Measurements from ENCODE around the gene MUC15. TPM values are rescaled to one million over a fixed set of nuclear protein-coding genes. Genes with fewer than 3 reads are reported as not detected.
"Not testable (repeated sequence)": the region's sequence is repeated elsewhere in the genome, so short reads cannot be mapped to it uniquely, and the experiment has no call there.

Gene MUC15
- total RNA-seq, 2 experiments from 2014 or later, result not detected

DNA sequence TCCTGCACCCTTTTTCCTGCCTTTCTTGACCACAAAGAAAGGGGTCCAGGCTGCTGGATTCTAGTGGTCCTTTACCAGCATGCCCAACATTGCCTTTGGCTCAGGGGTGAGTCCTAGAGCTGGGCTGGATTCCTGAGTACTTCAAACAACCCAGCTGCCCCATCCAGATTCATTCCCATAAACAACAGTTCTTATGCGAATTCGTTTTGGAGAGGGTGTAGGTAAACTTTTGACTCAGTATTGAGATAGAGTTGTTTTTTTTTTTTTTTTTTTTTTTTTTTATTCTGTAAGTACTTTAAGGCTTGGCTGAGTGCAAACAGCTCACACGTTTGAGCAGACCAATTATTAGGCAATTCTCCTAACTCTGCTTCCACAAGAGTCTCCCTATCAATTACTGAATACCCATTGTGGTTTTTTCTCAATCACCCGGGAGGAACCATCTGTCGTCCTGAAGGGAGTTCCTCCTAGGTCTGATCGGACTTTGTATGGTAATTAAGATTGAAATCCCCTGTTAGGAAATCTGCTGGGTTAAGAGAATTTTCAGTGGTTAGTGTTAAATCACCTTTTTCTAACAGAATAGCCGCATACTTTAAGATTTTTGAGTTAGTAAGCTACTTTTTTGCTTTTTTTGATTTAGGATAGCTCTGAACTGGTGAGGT is 23.3 kb upstream of the MUC15 start:
- H3K9me3 Mint-ChIP-seq, result peaks cover 20% of the 10 kb centered on the region
- H3K36me3 Mint-ChIP-seq; H3K4me3 Mint-ChIP-seq; POLR2A ChIA-PET; DNase-seq; intact Hi-C loops (cut with micrococcal nuclease); H3K4me1 Mint-ChIP-seq (ENCODE audit: low read depth); CTCF ChIA-PET; H3K27me3 Mint-ChIP-seq; H3K27ac Mint-ChIP-seq: not testable (repeated sequence)

GRCh38 chr11:26593691-26594090 is 21.6 kb upstream of the MUC15 start:
- Mint-ChIP-seq H3K4me3 (no peak overlapping the region), H3K9me3 (peaks cover 23% of the 10 kb centered on the region), H3K36me3 (no peaks in the 10 kb centered on the region), H3K27ac (no peak overlapping the region), H3K27me3 (no peaks in the 10 kb centered on the region), H3K4me1 (ENCODE audit: low read depth) (no peaks in the 10 kb centered on the region)
- CTCF ChIA-PET, result no interaction called here
- intact Hi-C loops (cut with micrococcal nuclease), result no loop called here
- DNase-seq, result no peak
- POLR2A ChIA-PET, result no interaction called here

GRCh38 chr11:26587073-26587472 is 15.0 kb upstream of the MUC15 start:
- CTCF ChIA-PET, result no interaction called here
- Mint-ChIP-seq H3K4me3 (no peak overlapping the region), H3K4me1 (ENCODE audit: low read depth) (no peaks in the 10 kb centered on the region), H3K27me3 (no peaks in the 10 kb centered on the region), H3K36me3 (no peaks in the 10 kb centered on the region), H3K27ac (no peak overlapping the region), H3K9me3 (peaks cover 17% of the 10 kb centered on the region)
- no peak for DNase-seq
- POLR2A ChIA-PET, result no interaction called here
- intact Hi-C loops (cut with micrococcal nuclease), result no loop called here

- CTCF ChIA-PET, result no interaction called here
- intact Hi-C loops (cut with micrococcal nuclease), result no loop called here
Measured at GRCh38 chr11:26584818-26585217, 12.8 kb upstream of the MUC15 start.

GRCh38 chr11:26583550-26583949 is 11.5 kb upstream of the MUC15 start:
- intact Hi-C loops (cut with micrococcal nuclease), result no loop called here
- H3K27me3 Mint-ChIP-seq, result no peaks in the 10 kb centered on the region
- ChIA-PET POLR2A (no interaction called here), CTCF (no interaction called here)
- H3K9me3 Mint-ChIP-seq, result peaks cover 7% of the 10 kb centered on the region
- H3K4me3 Mint-ChIP-seq, result no peak overlapping the region
- H3K4me1 Mint-ChIP-seq (ENCODE audit: low read depth), result no peaks in the 10 kb centered on the region
- DNase-seq, result no peak
- no peak overlapping the region for H3K27ac Mint-ChIP-seq
- H3K36me3 Mint-ChIP-seq, result no peaks in the 10 kb centered on the region

More at GRCh38 chr11:26584818-26585217, 12.8 kb upstream of the MUC15 start:
- H3K27ac Mint-ChIP-seq, result no peak overlapping the region
- no peak overlapping the region for H3K4me3 Mint-ChIP-seq
- H3K9me3 Mint-ChIP-seq, result peaks cover 11% of the 10 kb centered on the region
- no peaks in the 10 kb centered on the region for H3K4me1 Mint-ChIP-seq (ENCODE audit: low read depth)
- POLR2A ChIA-PET, result no interaction called here
- H3K36me3 Mint-ChIP-seq, result no peaks in the 10 kb centered on the region
- H3K27me3 Mint-ChIP-seq, result no peaks in the 10 kb centered on the region
- no peak for DNase-seq

DNA sequence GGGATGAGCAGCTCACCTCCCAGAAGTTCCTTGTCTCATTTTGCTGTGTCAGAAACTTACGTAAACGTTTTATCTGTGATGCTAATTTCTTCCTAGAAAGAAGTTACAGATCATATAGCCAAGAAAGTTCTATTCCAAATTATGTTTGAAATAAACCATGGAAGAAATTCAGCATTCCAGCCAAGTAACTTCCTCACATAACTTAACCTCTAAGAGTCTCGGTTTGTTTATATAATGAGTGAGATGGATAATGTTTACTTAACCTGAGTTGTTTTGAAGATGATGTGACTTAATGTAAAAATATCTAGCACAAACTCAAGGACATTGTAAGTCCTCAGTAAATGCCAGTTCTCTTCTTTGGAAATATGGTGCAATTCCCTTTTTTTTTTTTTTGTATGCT is 8.9 kb upstream of the MUC15 start:
- Mint-ChIP-seq H3K4me3 (no peak overlapping the region), H3K9me3 (peaks cover 5% of the 10 kb centered on the region), H3K27ac (no peak overlapping the region), H3K27me3 (no peaks in the 10 kb centered on the region), H3K4me1 (ENCODE audit: low read depth) (no peaks in the 10 kb centered on the region), H3K36me3 (no peaks in the 10 kb centered on the region)
- intact Hi-C loops (cut with micrococcal nuclease), result no loop called here
- CTCF ChIA-PET, result no interaction called here
- DNase-seq, result no peak
- POLR2A ChIA-PET, result no interaction called here

DNA sequence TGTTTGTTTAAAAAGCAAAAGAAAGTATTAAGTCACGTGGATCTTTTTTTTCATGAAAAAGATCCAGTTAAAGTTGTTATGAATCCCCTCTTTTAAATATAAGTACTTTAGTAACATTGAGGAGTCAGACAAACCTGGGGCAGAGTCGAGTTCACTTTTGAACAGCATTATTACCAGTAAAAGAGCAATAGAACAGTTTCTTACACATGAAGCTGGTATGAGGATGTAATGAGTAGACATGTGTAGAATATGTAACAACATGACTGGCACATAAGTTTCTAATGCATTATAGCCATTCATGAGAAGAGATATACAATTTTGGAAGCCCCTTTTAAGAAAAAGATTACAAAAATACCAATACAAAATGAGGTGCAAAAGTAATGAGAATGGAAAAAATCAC is 7.6 kb upstream of the MUC15 start:
- CTCF ChIA-PET, result no interaction called here
- H3K4me3 Mint-ChIP-seq, result no peak overlapping the region
- H3K27ac Mint-ChIP-seq, result no peak overlapping the region
- intact Hi-C loops (cut with micrococcal nuclease), result no loop called here
- DNase-seq, result no peak
- no peaks in the 10 kb centered on the region for H3K36me3 Mint-ChIP-seq
- POLR2A ChIA-PET, result no interaction called here
- no peaks in the 10 kb centered on the region for H3K4me1 Mint-ChIP-seq (ENCODE audit: low read depth)
- no peaks in the 10 kb centered on the region for H3K27me3 Mint-ChIP-seq
- no peaks in the 10 kb centered on the region for H3K9me3 Mint-ChIP-seq

DNA sequence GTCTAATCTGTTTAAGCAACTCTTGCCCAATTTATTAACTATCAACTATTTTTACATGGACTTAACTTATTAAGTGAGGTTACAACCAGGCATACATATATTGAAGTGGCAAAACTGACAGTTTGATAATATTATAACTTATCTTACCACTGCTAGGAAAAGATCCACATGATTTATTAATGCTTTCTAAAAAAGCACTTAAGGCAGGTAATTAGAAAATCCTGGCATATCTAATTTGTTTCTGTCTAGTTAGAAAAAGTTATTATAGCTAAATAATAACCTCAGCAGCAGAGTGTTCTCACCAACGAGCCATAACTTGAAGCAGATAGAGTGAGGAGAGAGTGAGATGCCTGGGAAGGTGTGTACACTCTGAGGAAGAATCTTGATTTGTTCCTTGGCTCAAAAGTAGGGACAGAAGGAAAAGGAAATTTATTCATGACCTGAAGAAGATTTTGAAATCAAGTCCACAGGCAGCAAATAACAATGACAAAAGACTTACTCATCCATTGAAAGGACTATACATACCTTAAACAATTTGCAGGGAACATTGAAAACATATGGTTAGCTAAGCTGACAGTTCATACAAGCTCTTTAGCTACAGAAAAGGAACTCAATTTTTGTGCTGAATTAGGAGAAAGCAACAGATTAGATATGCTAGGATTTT is 7.1 kb upstream of the MUC15 start:
- intact Hi-C loops (cut with micrococcal nuclease), result no loop called here
- H3K27me3 Mint-ChIP-seq, result no peaks in the 10 kb centered on the region
- H3K36me3 Mint-ChIP-seq, result no peaks in the 10 kb centered on the region
- DNase-seq, result no peak
- no peak overlapping the region for H3K27ac Mint-ChIP-seq
- H3K4me3 Mint-ChIP-seq, result no peak overlapping the region
- ChIA-PET CTCF (no interaction called here), POLR2A (no interaction called here)
- H3K4me1 Mint-ChIP-seq (ENCODE audit: low read depth), result no peaks in the 10 kb centered on the region
- no peaks in the 10 kb centered on the region for H3K9me3 Mint-ChIP-seq

- no peaks in the 10 kb centered on the region for H3K27me3 Mint-ChIP-seq
- intact Hi-C loops (cut with micrococcal nuclease), result no loop called here
- H3K4me1 Mint-ChIP-seq (ENCODE audit: low read depth), result no peaks in the 10 kb centered on the region
- CTCF ChIA-PET, result no interaction called here
- POLR2A ChIA-PET, result no interaction called here
- no peaks in the 10 kb centered on the region for H3K36me3 Mint-ChIP-seq
- DNase-seq, result no peak
- H3K27ac Mint-ChIP-seq, result no peak overlapping the region
- no peaks in the 10 kb centered on the region for H3K9me3 Mint-ChIP-seq
- no peak overlapping the region for H3K4me3 Mint-ChIP-seq
Measured at GRCh38 chr11:26575946-26576345, 3.9 kb upstream of the MUC15 start.

DNA sequence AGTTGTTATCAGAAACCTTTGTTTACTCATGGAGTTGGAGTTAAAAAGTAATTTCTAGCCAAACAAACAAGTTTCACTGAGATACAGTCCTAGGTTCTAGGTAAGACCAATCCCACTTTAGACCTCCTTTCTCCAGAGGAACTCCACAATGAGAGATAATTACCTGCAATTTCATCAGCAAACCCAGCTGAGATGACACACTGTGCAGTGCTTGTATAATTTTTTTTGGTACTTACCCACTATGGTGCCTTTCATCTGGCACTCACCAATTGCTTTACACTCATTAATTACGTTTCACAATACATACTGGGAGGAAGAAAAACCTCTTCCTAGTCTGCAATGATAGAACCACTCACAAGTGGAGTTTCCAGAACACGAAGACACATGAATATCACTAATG is 1.8 kb upstream of the MUC15 start:
- H3K9me3 Mint-ChIP-seq, result no peaks in the 10 kb centered on the region
- no peak overlapping the region for H3K4me3 Mint-ChIP-seq
- intact Hi-C loops (cut with micrococcal nuclease), result no loop called here
- DNase-seq, result no peak
- H3K4me1 Mint-ChIP-seq (ENCODE audit: low read depth), result no peaks in the 10 kb centered on the region
- ChIA-PET POLR2A (no interaction called here), CTCF (no interaction called here)
- H3K27ac Mint-ChIP-seq, result no peak overlapping the region
- H3K27me3 Mint-ChIP-seq, result no peaks in the 10 kb centered on the region
- H3K36me3 Mint-ChIP-seq, result no peaks in the 10 kb centered on the region

- Mint-ChIP-seq H3K27ac (no peak overlapping the region), H3K4me1 (ENCODE audit: low read depth) (no peaks in the 10 kb centered on the region), H3K9me3 (no peaks in the 10 kb centered on the region), H3K36me3 (no peaks in the 10 kb centered on the region), H3K27me3 (no peaks in the 10 kb centered on the region), H3K4me3 (no peak overlapping the region)
- intact Hi-C loops (cut with micrococcal nuclease), result no loop called here
- no peak for DNase-seq
- POLR2A ChIA-PET, result no interaction called here
- CTCF ChIA-PET, result no interaction called here
Measured at GRCh38 chr11:26572770-26573402, 823 bp upstream of the MUC15 start.

GRCh38 chr11:26569646-26570045 is 2.4 kb downstream of the MUC15 start:
- no peaks in the 10 kb centered on the region for H3K27me3 Mint-ChIP-seq
- no peaks in the 10 kb centered on the region for H3K4me1 Mint-ChIP-seq (ENCODE audit: low read depth)
- no peak for DNase-seq
- H3K4me3 Mint-ChIP-seq, result no peak overlapping the region
- no peaks in the 10 kb centered on the region for H3K36me3 Mint-ChIP-seq
- H3K27ac Mint-ChIP-seq, result no peak overlapping the region
- H3K9me3 Mint-ChIP-seq, result peaks cover 5% of the 10 kb centered on the region
- intact Hi-C loops (cut with micrococcal nuclease), result no loop called here
- CTCF ChIA-PET, result no interaction called here
- POLR2A ChIA-PET, result no interaction called here

GRCh38 chr11:26558190-26558589 is 13.9 kb downstream of the MUC15 start:
- no peak for DNase-seq
- CTCF ChIA-PET, result no interaction called here
- no peaks in the 10 kb centered on the region for H3K27me3 Mint-ChIP-seq
- intact Hi-C loops (cut with micrococcal nuclease), result no loop called here
- H3K4me1 Mint-ChIP-seq (ENCODE audit: low read depth), result no peaks in the 10 kb centered on the region
- POLR2A ChIA-PET, result no interaction called here
- H3K36me3 Mint-ChIP-seq, result no peaks in the 10 kb centered on the region
- H3K9me3 Mint-ChIP-seq, result peaks cover 7% of the 10 kb centered on the region
- no peak overlapping the region for H3K4me3 Mint-ChIP-seq
- H3K27ac Mint-ChIP-seq, result no peak overlapping the region
